H7 (cell line): ENCODE data around the gene GRIK3. TPM values are rescaled to one million over a fixed set of nuclear protein-coding genes. Genes with fewer than 3 reads are reported as not detected.

Experiments
- DNase-seq: peaks from one replicate; pipeline ENCODE4 v3.0.0; 2012
- H3K27me3 ChIP-seq: 2 replicates; pipeline ENCODE4 v1.6.0; 2011; ENCODE audit warnings: mild to moderate bottlenecking, low read length; ENCODE audit not compliant: control insufficient read depth, insufficient read depth
- H3K36me3 ChIP-seq: replicated peaks from 2 replicates; pipeline ENCODE4 v1.5.1; 2011; ENCODE audit warnings: low read length; ENCODE audit not compliant: control insufficient read depth, insufficient read depth
- H3K4me3 ChIP-seq: 2 replicates; pipeline ENCODE4 v1.5.1; 2011; ENCODE audit warnings: low read depth, mild to moderate bottlenecking, control low read depth, low read length, moderate library complexity; ENCODE audit not compliant: insufficient read depth
- total RNA-seq: library from RNA; depleted of rRNA; stranded (reverse); fragments of >200 nt; shearing (Covaris generic); gene quantifications from 2 replicates; pipeline ENCODE4 v1.2.3, GENCODE V29; 2014

Gene GRIK3
- total RNA-seq, 1 experiment from 2014 or later: 8.2 TPM

- no peak for DNase-seq
- Histone ChIP-seq H3K27me3 (no peaks in the 10 kb centered on the region), H3K4me3 (no peak overlapping the region), H3K36me3 (no peaks in the 10 kb centered on the region)
These were observed 159.8 kb downstream of the GRIK3 start for GRCh38 chr1:36874271-36875060.

DNA sequence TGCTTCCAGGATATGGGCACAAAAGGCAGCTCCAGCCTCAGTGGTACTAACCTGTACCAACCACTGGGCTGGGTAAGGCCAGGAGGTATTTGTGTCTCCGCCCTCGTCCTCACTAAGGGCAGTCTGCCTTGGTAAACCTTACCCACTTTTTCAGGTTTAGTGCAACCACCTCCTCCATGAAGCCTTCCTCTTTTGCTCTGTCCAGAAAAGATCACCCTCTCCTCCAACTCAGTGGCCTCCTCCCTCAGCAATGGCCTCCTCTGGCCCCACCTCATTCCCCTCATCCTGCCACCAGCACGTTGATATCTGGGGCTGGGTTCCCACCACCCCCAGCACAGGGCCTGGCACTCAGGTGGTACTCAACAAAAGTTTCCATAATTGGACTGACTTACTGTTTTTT lies 161.5 kb downstream of the GRIK3 start:
- H3K4me3 ChIP-seq: no peak overlapping the region
- H3K36me3 ChIP-seq: no peaks in the 10 kb centered on the region
- H3K27me3 ChIP-seq: no peaks in the 10 kb centered on the region
- DNase-seq: no peak

DNA sequence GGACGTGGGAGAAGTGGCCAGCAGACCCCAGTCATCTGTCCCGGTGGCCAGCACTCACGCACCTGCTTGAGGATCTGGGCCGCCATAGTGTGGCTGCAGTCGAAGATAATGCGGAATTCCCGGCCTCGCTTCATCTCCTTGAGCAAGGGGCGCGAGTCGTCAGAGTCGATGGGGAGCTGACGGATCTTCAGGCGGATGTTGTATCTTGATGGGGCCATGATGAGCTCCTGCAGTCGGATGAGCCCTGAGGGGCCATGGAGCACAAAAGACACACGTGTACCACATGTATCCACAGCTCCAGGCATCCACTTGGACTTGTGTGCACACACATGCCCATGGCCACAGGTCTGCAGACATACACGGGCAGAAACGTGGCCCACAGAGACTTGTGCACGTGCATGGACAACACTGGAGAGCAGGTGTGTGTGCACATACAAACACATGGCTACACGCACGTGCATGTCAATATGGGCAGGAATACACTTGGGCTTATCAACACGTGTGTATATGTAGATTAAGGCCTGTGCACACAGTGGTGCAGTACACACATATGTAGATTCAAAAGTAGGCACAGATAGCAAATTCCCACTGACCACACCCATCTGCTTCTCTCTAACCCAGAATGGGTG lies 162.1 kb downstream of the GRIK3 start:
- DNase-seq: no peak
- H3K36me3 ChIP-seq: no peaks in the 10 kb centered on the region
- no peak overlapping the region for H3K4me3 ChIP-seq
- no peaks in the 10 kb centered on the region for H3K27me3 ChIP-seq

DNA sequence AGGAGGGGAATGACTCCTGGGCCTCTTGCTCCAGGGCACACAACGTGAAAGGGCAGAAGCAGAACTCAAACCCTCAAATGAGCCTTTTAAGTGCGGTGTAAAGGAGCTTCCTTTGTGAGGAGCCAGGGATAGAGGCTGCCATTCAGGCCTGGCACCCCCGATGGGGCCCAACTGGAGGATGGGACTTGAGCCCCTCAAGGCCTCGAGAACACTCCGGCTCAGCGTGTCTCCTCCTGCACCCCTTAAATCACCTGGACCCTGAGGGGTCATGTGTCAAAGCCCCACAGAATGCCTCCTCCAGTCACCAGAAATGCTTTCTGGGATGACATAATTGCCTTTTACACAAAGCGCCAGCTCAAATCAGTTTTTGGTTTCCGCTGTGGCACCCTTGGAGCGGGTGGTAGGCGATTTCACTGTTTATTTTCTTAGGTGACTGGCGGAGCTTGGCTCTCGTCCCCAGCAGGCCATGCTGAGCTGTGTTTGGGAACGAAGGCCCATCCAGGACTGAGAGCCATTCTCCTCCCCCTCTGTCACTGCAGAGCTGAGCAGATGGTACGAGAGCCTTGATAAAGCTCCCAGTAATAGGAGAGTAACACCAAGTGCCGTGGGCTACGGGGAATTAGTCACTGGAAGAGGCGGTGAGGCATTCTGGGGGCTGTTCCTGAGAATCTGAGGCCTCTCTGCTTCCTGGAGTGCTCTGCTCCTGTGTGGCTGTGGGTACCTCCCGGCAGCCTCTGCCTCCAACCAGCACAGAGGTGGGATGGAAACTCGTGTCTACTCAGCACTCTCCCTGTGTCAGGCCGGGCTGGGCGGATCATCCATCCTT lies 163.0 kb downstream of the GRIK3 start:
- Histone ChIP-seq H3K27me3 (no peaks in the 10 kb centered on the region), H3K4me3 (no peak overlapping the region), H3K36me3 (no peaks in the 10 kb centered on the region)
- no peak for DNase-seq

DNA sequence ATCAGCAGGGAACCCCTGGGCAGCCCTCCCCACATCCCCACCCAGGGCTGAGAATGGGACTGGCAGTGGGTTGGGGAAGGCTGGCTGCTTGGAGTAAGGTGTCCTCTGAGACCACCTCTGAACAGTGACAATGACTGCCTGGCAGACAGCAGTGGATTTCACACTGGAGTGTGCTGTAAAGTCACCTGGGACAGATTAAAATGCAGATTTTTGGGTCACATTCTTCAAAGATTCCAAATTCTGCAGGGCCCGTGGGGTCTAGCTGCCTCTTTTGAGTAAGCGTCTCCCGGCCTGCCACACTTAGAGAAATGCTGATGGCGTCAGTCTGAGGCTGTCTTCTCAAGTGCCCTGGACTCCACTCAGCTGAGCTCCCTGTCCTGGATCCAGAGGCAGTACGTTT lies 164.5 kb downstream of the GRIK3 start:
- no peak for DNase-seq
- Histone ChIP-seq H3K4me3 (no peak overlapping the region), H3K27me3 (no peaks in the 10 kb centered on the region), H3K36me3 (no peaks in the 10 kb centered on the region)

GRCh38 chr1:36869054-36869453 lies 165.3 kb downstream of the GRIK3 start:
- no peak for DNase-seq
- no peaks in the 10 kb centered on the region for H3K27me3 ChIP-seq
- H3K4me3 ChIP-seq: no peak overlapping the region
- no peaks in the 10 kb centered on the region for H3K36me3 ChIP-seq

DNA sequence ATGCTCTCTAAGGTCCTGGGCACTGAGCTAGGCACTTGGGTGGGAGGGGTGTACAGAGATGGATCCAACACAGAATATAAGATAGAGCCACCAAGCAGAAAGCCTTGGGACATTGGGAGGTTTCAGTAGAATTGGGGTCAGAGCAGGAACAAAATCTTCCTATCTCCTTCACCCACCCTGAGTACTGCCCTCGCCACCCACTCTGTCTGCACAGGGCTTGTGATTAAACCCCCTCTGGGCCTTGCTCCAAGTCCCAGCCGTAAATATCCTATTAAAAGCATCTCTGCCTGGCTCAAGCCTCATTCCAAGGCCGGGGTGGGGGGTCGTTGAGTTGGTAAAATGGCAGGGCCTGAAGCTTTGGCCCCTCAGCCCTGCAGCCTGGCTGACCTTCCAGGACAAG lies 166.7 kb downstream of the GRIK3 start:
- H3K27me3 ChIP-seq: no peaks in the 10 kb centered on the region
- H3K4me3 ChIP-seq: no peak overlapping the region
- H3K36me3 ChIP-seq: no peaks in the 10 kb centered on the region
- DNase-seq: no peak

DNA sequence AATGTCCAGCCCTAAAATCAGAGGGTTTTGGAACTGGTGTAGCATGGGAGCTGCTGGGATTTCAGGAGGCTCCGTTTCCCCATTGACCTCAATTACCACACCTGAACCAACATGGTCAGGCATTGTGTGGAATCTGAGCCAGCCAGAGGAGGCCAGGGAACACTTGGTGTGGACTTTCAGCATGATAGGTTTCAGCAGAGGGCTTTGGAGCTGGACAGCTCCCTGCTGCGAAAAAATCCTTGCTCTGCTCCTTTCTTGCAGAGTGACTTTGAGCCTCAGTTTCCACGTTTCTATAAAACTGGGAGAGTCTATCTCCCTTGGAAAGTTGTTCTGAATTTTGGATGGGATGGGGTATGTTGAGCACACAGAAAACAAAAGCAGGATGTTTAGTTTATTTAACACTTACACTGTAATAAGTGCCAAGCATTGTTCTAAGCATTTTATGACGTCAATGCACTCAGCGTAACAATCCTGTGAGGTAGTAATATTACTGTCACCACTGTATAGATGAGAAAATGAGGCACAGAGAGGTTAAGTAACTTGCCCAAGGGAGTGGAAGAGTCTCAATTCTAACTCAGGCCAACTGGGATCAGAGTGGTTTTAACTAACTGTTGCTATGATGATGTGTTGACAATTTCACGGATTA lies 168.0 kb downstream of the GRIK3 start:
- no peak for DNase-seq
- Histone ChIP-seq H3K4me3 (no peak overlapping the region), H3K36me3 (no peaks in the 10 kb centered on the region), H3K27me3 (no peaks in the 10 kb centered on the region)

DNA sequence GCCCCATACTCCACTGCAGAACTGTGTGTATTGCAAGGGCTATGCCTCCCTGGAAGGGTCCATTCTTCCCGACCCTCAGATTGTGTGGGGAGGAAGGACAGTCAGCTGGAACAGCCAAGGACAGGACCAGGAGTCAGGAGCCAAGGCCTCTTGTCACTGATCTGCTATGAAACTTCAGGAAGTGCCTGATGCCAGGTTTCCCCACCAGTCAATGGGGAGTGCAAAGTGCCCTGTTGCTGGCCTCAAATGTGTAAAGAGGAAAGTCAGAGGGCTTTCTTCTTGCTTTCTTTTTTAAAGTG lies 168.8 kb downstream of the GRIK3 start:
- DNase-seq: no peak
- H3K27me3 ChIP-seq: no peaks in the 10 kb centered on the region
- no peak overlapping the region for H3K4me3 ChIP-seq
- no peaks in the 10 kb centered on the region for H3K36me3 ChIP-seq

- H3K36me3 ChIP-seq: no peaks in the 10 kb centered on the region
- H3K27me3 ChIP-seq: no peaks in the 10 kb centered on the region
- no peak overlapping the region for H3K4me3 ChIP-seq
- DNase-seq: no peak
These were observed 169.3 kb downstream of the GRIK3 start for GRCh38 chr1:36864823-36865601.

- DNase-seq: peak; percentile 79
- Histone ChIP-seq H3K27me3 (no peaks in the 10 kb centered on the region), H3K4me3 (no peak overlapping the region), H3K36me3 (no peaks in the 10 kb centered on the region)
These were observed 170.0 kb downstream of the GRIK3 start for GRCh38 chr1:36864182-36864822.

GRCh38 chr1:36863500-36863899 lies 170.8 kb downstream of the GRIK3 start:
- no peak overlapping the region for H3K4me3 ChIP-seq
- H3K36me3 ChIP-seq: no peaks in the 10 kb centered on the region
- DNase-seq: no peak
- no peaks in the 10 kb centered on the region for H3K27me3 ChIP-seq

GRCh38 chr1:36863061-36863460 lies 171.3 kb downstream of the GRIK3 start:
- Histone ChIP-seq H3K27me3 (no peaks in the 10 kb centered on the region), H3K36me3 (no peaks in the 10 kb centered on the region), H3K4me3 (no peak overlapping the region)
- no peak for DNase-seq

DNA sequence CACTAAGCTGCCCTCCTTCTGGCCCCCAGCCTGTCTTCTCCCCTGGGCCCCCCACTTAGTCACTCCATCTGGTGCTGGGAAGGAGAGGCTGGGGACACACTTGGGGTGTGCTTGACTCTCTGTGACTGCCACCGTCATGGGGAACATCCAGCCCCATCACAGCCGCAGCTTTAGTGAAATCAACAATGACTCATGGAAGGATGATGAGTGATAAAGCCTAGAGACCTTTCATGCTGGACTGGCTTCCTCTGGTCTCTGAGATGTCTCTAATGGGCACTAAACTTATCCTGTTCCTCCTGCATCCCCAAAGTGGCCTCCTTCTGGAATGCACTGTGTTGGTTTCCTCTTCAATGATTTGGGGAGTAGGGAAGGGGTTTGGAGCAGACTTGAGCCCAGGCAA lies 172.9 kb downstream of the GRIK3 start:
- no peak for DNase-seq
- no peak overlapping the region for H3K4me3 ChIP-seq
- no peaks in the 10 kb centered on the region for H3K36me3 ChIP-seq
- H3K27me3 ChIP-seq: no peaks in the 10 kb centered on the region
